ENCODE data around the gene MYO1F.

MYO1F gene

GRCh38 chr19:8491574-8491973, 85.7 kb downstream of the MYO1F start:
- no peak for DNase-seq (ENCODE audit: low read depth in 2 of 2)

DNA sequence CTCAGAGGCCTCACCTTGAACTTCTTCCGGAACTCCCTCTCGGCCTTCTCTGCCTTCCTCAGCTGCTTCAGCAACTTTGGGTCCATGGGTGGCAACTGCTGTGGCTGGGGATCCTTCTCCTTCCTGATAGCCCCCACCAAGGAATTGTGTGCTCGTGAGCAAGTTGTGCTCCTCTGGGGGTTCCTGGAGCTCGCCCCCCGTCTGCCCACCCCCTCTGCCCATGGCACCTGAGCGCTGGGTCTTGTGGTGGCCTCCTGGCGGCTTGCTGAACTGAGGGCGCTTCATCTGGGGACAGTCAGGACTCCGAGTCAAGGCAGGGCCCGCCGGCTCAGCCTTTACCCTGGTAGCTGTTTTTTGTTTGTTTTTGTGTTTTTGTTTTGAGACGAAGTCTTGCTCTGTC, 86.4 kb downstream of the MYO1F start:
- DNase-seq (ENCODE audit: low read depth in 2 of 2), result no peak

- DNase-seq (ENCODE audit: low read depth in 2 of 2), result no peak
Observed at GRCh38 chr19:8490395-8490760, 86.9 kb downstream of the MYO1F start.

- no peak for DNase-seq (ENCODE audit: low read depth in 2 of 2)
Observed at GRCh38 chr19:8489561-8490394, 87.5 kb downstream of the MYO1F start.

DNA sequence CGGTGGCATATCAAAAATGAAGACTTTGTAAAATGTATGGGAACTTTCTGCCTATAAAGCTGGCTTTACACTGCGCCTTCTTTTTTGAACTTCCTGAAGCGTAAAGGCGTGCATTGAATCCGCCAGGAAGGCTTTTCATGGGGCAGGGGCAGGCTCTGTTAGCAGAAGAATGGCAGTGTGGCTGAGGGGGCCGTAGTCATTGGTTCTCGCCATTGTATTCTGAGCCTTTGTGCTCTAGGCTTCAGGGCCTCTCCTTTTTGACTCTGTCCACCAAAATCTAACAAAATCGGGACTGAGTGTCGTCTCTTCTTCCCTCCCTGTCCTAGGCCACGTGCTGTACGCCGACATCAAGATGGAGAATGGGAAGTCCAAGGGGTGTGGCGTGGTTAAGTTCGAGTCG, 88.9 kb downstream of the MYO1F start:
- DNase-seq (ENCODE audit: low read depth in 2 of 2), result no peak

DNA sequence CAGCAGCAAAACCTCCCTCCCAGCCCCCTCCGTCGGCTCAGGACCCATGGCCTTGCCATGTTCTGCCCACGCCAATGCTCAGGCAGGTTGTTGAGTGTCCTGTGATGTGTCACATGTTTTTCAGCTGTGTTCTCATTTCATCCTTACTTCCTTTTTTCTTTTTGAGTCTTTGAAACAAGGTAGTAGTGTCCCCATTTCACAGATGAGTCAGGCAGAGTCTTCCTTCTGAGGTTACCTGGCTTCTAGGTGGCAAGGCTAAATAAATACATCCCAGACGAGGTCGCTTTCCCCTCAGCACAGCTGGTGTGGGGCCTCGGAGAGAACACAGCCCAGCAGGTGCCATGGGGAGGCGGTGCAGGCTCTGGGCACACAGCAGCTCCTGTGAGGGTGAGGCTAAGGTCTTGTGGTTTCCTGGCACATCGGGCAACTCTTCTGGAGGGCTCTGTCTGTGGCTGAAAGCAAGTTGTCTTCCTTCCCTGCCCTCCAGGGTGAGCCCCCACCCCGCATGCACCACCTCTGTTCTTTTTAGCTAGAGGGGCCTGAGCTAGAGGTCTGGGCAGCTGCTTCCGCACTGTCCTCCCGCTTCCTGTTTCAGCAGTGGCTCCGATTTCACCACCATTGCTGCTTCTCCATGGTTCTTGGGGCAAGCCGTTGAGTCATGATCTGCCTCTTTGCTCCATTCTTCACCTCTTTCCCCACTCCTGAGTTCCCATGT, 89.9 kb downstream of the MYO1F start:
- DNase-seq (ENCODE audit: low read depth in 2 of 2), result peak; percentile 34 to 44

DNA sequence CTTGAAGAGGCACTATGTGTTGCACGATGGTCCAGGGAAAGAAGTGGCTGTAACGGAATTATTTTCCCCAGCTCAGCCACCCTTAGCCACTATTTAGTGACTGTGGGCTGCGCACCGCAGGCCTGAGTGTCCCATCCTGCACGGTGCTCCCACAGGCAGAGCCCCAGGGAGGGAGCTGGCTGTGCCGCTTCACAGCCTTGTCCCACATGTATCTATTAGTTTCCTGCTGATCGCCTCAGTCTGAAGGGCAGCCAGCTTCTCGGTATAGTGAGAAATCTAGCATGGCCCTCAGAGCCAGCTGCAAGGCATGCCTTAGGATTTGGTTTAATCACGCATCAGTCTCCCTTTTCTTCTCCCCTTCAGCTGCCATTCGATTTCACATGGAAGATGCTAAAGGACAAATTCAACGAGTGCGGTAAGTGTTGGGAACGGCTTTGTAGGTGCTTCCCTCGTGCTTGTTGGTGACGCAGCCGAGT, 90.5 kb downstream of the MYO1F start:
- no peak for DNase-seq (ENCODE audit: low read depth in 2 of 2)

GRCh38 chr19:8485561-8486371, 91.5 kb downstream of the MYO1F start:
- no peak for DNase-seq (ENCODE audit: low read depth in 2 of 2)

- DNase-seq (ENCODE audit: low read depth in 2 of 2), result no peak
Observed at GRCh38 chr19:8484331-8484894, 92.8 kb downstream of the MYO1F start.

DNA sequence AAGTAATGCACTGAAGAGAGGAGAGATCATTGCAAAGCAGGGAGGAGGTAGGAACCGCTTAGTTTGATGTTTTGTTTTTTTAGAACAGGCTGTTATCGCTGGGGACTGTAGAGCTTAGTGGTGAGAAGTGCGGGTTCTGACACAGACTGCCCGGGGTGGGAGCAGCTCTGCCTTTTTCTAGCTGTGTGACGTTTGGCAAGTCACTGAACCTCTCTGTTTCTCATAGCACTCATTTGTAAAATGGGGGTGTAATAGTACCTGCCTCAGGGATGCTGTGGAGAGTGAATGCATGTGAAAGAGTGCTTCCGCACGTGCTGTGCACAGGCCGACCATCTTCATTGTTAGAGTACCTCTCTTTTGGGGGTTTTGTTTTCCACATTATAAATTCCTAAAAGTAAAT, 94.1 kb downstream of the MYO1F start:
- no peak for DNase-seq (ENCODE audit: low read depth in 2 of 2)

- no peak for DNase-seq (ENCODE audit: low read depth in 2 of 2)
Observed at GRCh38 chr19:8482696-8483095, 94.5 kb downstream of the MYO1F start.

DNA sequence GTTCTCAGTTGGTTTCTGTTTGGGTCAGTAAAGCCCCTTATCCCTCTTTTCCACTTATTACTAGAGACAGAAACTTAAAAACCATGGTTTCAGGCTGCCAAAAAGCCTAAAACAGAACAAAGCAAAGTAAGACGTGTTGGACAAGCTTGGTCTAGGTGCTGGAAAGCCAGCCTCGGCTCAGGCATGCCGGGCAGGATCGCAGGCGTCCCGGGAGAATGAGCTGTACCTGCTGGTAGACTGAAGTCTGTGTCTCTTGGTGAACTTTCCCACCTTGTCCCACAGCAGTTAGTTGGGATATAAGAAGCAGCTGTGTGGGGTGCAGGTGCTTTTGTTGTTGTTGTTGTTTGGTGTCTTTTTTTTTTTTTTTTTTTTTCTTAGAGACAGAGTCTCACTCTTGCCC, 95.6 kb downstream of the MYO1F start:
- no peak for DNase-seq (ENCODE audit: low read depth in 2 of 2)

- no peak for DNase-seq (ENCODE audit: low read depth in 2 of 2)
Observed at GRCh38 chr19:8481201-8481600, 96.0 kb downstream of the MYO1F start.

DNA sequence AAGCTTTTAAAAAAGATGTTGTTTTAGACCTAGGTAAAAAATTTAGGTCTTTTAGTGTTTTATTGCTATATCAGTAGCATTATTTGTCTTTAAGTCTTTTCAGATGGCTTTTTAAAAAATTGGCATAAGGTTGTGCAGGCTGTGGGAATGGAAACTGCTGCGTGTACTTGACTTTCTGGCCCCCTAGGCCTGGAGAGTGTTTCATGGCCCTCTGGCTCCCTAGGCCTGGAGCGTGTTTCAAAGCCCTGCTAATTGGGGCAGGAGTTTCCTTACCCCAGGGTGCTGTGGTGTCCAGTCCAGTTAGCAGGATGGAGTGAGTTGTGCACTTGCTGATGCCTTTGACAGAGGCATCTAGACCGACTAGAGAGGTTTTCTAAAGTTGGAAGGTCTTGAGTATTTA, 98.6 kb downstream of the MYO1F start:
- no peak for DNase-seq (ENCODE audit: low read depth in 2 of 2)

DNA sequence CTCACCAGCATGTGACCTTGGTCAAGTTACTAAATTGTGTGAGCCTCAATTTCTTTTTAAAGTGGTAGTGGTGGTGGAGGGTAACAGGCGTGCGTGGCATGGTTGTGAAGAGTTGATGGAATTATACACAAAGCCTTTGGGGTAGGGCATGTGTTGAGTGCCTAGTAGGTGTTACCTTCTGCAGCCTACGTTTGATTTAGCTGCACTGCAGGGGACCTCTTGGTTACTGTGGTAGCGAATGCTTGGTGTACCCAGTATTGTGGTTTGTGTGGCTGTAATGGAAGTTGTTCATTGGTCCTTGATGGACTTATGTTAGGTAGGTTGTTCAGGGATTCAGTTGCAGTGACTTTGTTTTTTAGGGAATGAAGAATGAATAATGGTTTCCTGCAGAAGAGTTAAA, 99.4 kb downstream of the MYO1F start:
- DNase-seq (ENCODE audit: low read depth in 2 of 2), result no peak

DNA sequence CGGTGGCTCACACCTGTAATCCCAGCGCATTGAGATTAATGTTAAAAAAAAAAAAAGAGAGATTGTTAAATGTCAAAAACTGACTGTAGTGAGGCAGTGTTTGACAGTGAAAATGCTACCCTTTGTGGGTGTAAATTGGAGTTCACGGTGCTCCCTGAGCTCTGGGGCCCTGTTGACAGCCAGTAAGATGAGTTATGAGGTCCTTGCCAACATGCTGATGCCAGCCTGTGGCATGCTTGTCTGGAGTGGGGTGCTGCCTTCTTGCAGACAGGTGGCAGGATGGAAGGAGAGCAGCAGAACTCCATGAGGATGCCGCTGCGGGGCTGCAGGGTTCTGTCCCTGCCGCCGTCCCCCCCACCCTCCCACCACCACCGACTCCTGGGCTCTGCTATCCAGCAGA, 100.7 kb downstream of the MYO1F start:
- no peak for DNase-seq (ENCODE audit: low read depth in 2 of 2)

GRCh38 chr19:8475005-8475404, 102.2 kb downstream of the MYO1F start:
- DNase-seq (ENCODE audit: low read depth in 2 of 2), result no peak

GRCh38 chr19:8473648-8474476, 103.4 kb downstream of the MYO1F start:
- no peak for DNase-seq (ENCODE audit: low read depth in 2 of 2)
